ENCODE measurements around the gene DLG2. TPM values are rescaled to one million over a fixed set of nuclear protein-coding genes. Genes with fewer than 3 reads are reported as not detected.

The DLG2 gene
- total and polyA plus RNA-seq, 2 of the 8 experiments (the other 6 are each of a cell fraction or from before 2014, with no cell fraction given): 1.7 to 14.3 TPM

- H3K4me3 ChIP-seq (ENCODE audit: extremely low read depth in 1 of 4, insufficient read depth in 2 of 4, low read depth in 3 of 4, low read length in 4 of 4): no peak overlapping the region
- no peak overlapping the region for H4K5ac ChIP-seq (ENCODE audit: insufficient read length, low read depth, low read length)
- no peak overlapping the region for H3K9ac ChIP-seq (replicated peaks in 1 of 4; ENCODE audit: extremely low read depth in 1 of 4, low read depth in 3 of 4, low read length in 3 of 4)
- no peak overlapping the region for H3K23ac ChIP-seq (ENCODE audit: insufficient read length)
- no peak overlapping the region for H3K4ac ChIP-seq (replicated peaks; ENCODE audit: insufficient read length, low read depth, low read length)
- H3K27ac ChIP-seq (ENCODE audit: low read depth, low read length): no peak overlapping the region
- H3K4me2 ChIP-seq (ENCODE audit: insufficient read depth in 1 of 2, low read depth in 2 of 2, low read length in 2 of 2): no peak overlapping the region
- no peaks in the 10 kb centered on the region for H4K20me1 ChIP-seq (replicated peaks in 1 of 2; ENCODE audit: control insufficient read depth in 1 of 2, insufficient read depth in 2 of 2, low read length in 2 of 2)
- no peak overlapping the region for H2BK20ac ChIP-seq (ENCODE audit: low read length)
- H2AFZ ChIP-seq (ENCODE audit: low read length): no peak overlapping the region
- no peaks in the 10 kb centered on the region for H3K9me3 ChIP-seq (ENCODE audit: insufficient read depth in 2 of 2, low read depth in 1 of 2, low read length in 1 of 2)
- no peak overlapping the region for H2BK120ac ChIP-seq (replicated peaks; ENCODE audit: low read depth, low read length)
- no peak for DNase-seq (ENCODE audit: low read depth in 1 of 2, low spot score in 2 of 2)
- no peak overlapping the region for H2BK15ac ChIP-seq (ENCODE audit: low read length)
- no peaks in the 10 kb centered on the region for H3K79me2 ChIP-seq (ENCODE audit: control insufficient read depth in 1 of 2, insufficient read depth in 2 of 2, low read length in 2 of 2)
- no peak overlapping the region for H3K18ac ChIP-seq (ENCODE audit: extremely low read depth, low read length)
- FAIRE-seq: no peak
- H3K14ac ChIP-seq (ENCODE audit: insufficient read length): no peak overlapping the region
- TF ChIP-seq TAF7 (optimal IDR thresholded peaks at IDR 0.05; ENCODE audit: borderline replicate concordance, low read depth, low read length) (no peak), RXRA (IDR thresholded peaks at IDR 0.05; ENCODE audit: insufficient read depth, low read depth, low read length) (no peak), KDM5A (IDR thresholded peaks at IDR 0.05; ENCODE audit: low read length) (no peak), MAX (IDR thresholded peaks at IDR 0.05) (no peak), EZH2 (IDR thresholded peaks at IDR 0.05; ENCODE audit: low read depth, low read length, severe bottlenecking) (no peak), ZNF274 (IDR thresholded peaks at IDR 0.05; ENCODE audit: borderline replicate concordance, extremely low read depth, low read length) (no peak), E2F6 (IDR thresholded peaks at IDR 0.05) (no peak), CHD2 (IDR thresholded peaks at IDR 0.05; ENCODE audit: low read length) (no peak), RFX5 (IDR thresholded peaks at IDR 0.05; ENCODE audit: borderline replicate concordance, low read depth, low read length) (no peak)
- peaks cover 0 to 5% (median 1%) of the 10 kb centered on the region in 4 experiments; a peak in 1 of 7 replicates for H3K4me1 ChIP-seq (replicated peaks in 1 of 4; ENCODE audit: control insufficient read depth in 3 of 4, insufficient read depth in 4 of 4, low read length in 3 of 4)
- no peak overlapping the region for H3K56ac ChIP-seq (replicated peaks; ENCODE audit: insufficient read length, low read depth, low read length)
- H4K8ac ChIP-seq (ENCODE audit: extremely low read depth, insufficient read depth, low read length): no peak overlapping the region
- H3K36me3 ChIP-seq (ENCODE audit: control insufficient read depth in 2 of 4, insufficient read depth in 4 of 4, low read length in 3 of 4): no peaks in the 10 kb centered on the region
- no peak overlapping the region for H2AK5ac ChIP-seq (ENCODE audit: low read depth, low read length)
- CTCF ChIA-PET (ENCODE audit: partially characterized antibody): interaction anchor here (1.2 to 1.6 kb wide), 2 partner anchors 32 to 170 kb away, joined by 3 to 4 read pairs; no protein-coding TSS in a partner anchor
- H2BK12ac ChIP-seq (ENCODE audit: low read depth, low read length): no peak overlapping the region
- H3K23me2 ChIP-seq (ENCODE audit: low read depth, low read length): no peaks in the 10 kb centered on the region
- no peak overlapping the region for H2BK5ac ChIP-seq (ENCODE audit: low read depth, low read length)
- POLR2A ChIA-PET (ENCODE audit: partially characterized antibody): no interaction called here
- H3K27me3 ChIP-seq (replicated peaks in 1 of 4; ENCODE audit: control insufficient read depth in 3 of 4, extremely low read depth in 1 of 4, insufficient read depth in 3 of 4, low read length in 3 of 4): no peaks in the 10 kb centered on the region
- no peak overlapping the region for H4K91ac ChIP-seq (replicated peaks; ENCODE audit: insufficient read length, low read length)
- 82% methylated on average over 9 of the region's 9 CpGs; no CpG with 5 or more reads in 1 of the 2 experiments for WGBS, 2 experiments (ENCODE audit: extremely low coverage in 1 of 2, insufficient coverage in 1 of 2, insufficient read length in 1 of 2, insufficient replicate concordance in 2 of 2, low coverage in 1 of 2, low lambda C conversion rate in 2 of 2, missing lambda C conversion rate in 1 of 2)
- no peaks in the 10 kb centered on the region; the same call in 1 of the 2 replicates for H3K79me1 ChIP-seq (ENCODE audit: low read depth, low read length)
Measured at GRCh38 chr11:83691451-83691950, 1935.6 kb downstream of the DLG2 start.
